NCI-H128 (cell line): ENCODE measurements around the gene ACP5.

Experiments used
- DNase-seq: peaks from one replicate; lab custom pipeline; 2025; ENCODE audit not compliant: unreplicated experiment; lab: John Stamatoyannopoulos, UW

ACP5 gene

GRCh38 chr19:11549386-11549953 lies 28.0 kb downstream of the ACP5 start:
- DNase-seq, result no peak

- no peak for DNase-seq
Observed at GRCh38 chr19:11547929-11548700, 29.3 kb downstream of the ACP5 start.

GRCh38 chr19:11541238-11541637 lies 36.2 kb downstream of the ACP5 start:
- no peak for DNase-seq

GRCh38 chr19:11540645-11541044 lies 36.8 kb downstream of the ACP5 start:
- no peak for DNase-seq

- DNase-seq, result no peak
Observed at GRCh38 chr19:11539495-11540365, 37.7 kb downstream of the ACP5 start.

GRCh38 chr19:11538232-11539036 lies 39.0 kb downstream of the ACP5 start, which contains the start of gene CNN1:
Gene CNN1 (plus strand): TSS chr19:11538851. CDS start chr19:11538928, 77 bp downstream.
- DNase-seq, result no peak

GRCh38 chr19:11535792-11536595 lies 41.5 kb downstream of the ACP5 start:
- DNase-seq, result peak; percentile 58

- no peak for DNase-seq
Observed at GRCh38 chr19:11534948-11535347, 42.5 kb downstream of the ACP5 start.

- DNase-seq, result no peak
Observed at GRCh38 chr19:11534538-11534937, 42.9 kb downstream of the ACP5 start.

GRCh38 chr19:11530432-11530831 lies 47.0 kb downstream of the ACP5 start:
- peak; percentile 67 for DNase-seq

- peak; percentile 91 for DNase-seq
Observed at GRCh38 chr19:11528551-11529341, 48.7 kb downstream of the ACP5 start, which contains the start of gene ECSIT. Gene ECSIT (minus strand): TSS chr19:11529134. CDS start chr19:11519170, 9,964 bp downstream.
